GM18909 (cell line): ENCODE measurements around the gene RTL5.

Source experiments
- ATAC-seq: cut with Tn5 transposase; IDR thresholded peaks from one replicate; pipeline ENCODE4 v1.9.1; 2021; ENCODE audit warnings: mild to moderate bottlenecking; ENCODE audit not compliant: unreplicated experiment, poor library complexity

Gene RTL5

GRCh38 chrX:72080150-72080549, 51.6 kb downstream of the RTL5 start:
- no peak for ATAC-seq

- no peak for ATAC-seq
Observed at GRCh38 chrX:72079607-72080006, 52.1 kb downstream of the RTL5 start.

GRCh38 chrX:72078411-72078810, 53.3 kb downstream of the RTL5 start:
- ATAC-seq: no peak
